ENCODE measurements around the gene IQCC. TPM values are rescaled to one million over a fixed set of nuclear protein-coding genes. Genes with fewer than 3 reads are reported as not detected.
A peak's percentile ranks its signal among the peaks of the same experiment; 100 is the strongest.

IQCC gene
- total RNA-seq, 2 donors from 2014 or later, result 3.4 to 5.5 TPM

DNA sequence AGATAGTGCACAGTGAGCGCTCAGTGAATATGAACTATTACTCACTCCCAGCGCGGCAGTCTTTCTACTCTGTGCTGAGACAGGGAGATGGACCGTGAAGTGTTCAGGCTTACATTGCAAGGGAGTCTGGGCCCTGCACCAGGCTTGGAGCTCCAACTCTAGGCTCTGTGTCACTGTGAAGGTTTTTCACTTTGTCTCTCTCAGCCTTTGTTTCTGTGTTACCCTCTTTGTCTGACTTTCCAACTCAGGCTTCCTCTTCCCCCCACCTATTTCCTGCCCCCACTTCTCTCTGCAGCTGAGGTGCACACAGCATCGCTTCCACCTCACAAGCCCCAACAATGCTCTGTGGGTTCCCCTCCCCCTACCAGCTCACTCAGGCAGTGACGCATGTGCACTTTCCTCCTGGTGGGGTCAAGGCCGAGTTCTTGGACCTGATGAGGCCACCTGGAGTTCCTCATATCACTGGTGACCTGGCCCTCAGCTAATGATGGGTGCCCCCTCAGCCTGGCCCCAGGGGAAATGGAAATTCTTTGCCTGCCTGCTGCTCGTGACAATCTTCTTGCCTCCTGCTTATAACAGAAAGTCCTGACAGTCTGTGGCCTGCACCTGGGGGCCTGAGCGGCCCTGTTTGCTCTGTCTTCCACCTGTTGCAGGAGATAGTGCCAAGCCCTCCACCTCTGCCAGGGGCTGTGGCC is 44.5 kb downstream of the IQCC start:
- H3K9me3 Mint-ChIP-seq, result no peaks in the 10 kb centered on the region
- peak overlapping the region; percentile 99 for H3K4me3 Mint-ChIP-seq
- peak overlapping the region; percentile 97 for H3K27ac Mint-ChIP-seq
- peaks cover 43% of the 10 kb centered on the region for H3K36me3 Mint-ChIP-seq (ENCODE audit: low read depth)
- no peaks in the 10 kb centered on the region for H3K27me3 Mint-ChIP-seq
- peak; percentile 67 for ATAC-seq (replicated peaks)
- peaks cover 35% of the 10 kb centered on the region for H3K4me1 Mint-ChIP-seq

DNA sequence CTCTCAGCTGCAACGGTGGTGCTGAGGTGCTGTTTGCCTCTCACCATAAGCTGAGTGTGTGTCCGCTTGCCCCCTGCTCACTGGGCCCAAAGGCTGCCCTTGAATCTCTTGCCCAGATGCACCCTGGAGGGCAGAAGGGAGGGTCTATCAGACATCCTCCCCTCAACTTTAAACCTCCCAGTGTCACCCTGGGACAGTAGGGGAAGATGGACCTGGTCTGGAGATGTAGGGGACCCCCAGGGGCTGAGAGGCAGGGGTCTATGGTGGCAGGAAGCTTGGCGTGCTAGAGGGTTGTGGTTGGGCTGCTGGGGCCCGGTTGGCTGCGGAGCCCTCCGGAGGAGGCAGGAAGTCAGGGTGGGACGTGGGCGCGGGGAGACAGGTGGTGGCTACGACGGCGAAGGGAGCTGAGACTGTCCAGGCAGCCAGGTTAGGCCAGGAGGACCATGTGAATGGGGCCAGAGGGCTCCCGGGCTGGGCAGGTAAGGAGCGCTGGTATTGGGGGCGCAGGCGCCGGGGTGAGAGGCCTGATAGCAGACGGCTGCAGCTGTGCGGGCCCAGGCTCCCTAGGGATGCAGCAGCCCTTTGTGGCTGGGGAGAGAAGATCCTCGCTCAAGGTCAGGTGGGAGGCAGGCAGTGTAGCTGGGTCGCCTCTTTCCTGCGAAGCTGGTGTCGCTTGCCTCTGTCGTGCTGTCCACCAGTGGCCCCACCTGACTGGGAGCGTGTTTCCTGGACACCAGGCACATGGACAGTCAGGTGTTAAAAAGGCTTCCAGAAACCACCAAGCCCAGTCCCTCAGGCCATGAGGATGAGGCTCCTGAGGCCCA is 45.6 kb downstream of the IQCC start, which contains the start of gene LCK:
Gene LCK, plus strand, starts transcription at position 373 of the 824 bp plus-strand sequence. CDS start 23,065 bp downstream, outside the sequence.
- Mint-ChIP-seq H3K27ac (peak within 1 kb of the TSS; percentile 97), H3K27me3 (no peaks in the 10 kb centered on the region), H3K9me3 (no peaks in the 10 kb centered on the region)

DNA sequence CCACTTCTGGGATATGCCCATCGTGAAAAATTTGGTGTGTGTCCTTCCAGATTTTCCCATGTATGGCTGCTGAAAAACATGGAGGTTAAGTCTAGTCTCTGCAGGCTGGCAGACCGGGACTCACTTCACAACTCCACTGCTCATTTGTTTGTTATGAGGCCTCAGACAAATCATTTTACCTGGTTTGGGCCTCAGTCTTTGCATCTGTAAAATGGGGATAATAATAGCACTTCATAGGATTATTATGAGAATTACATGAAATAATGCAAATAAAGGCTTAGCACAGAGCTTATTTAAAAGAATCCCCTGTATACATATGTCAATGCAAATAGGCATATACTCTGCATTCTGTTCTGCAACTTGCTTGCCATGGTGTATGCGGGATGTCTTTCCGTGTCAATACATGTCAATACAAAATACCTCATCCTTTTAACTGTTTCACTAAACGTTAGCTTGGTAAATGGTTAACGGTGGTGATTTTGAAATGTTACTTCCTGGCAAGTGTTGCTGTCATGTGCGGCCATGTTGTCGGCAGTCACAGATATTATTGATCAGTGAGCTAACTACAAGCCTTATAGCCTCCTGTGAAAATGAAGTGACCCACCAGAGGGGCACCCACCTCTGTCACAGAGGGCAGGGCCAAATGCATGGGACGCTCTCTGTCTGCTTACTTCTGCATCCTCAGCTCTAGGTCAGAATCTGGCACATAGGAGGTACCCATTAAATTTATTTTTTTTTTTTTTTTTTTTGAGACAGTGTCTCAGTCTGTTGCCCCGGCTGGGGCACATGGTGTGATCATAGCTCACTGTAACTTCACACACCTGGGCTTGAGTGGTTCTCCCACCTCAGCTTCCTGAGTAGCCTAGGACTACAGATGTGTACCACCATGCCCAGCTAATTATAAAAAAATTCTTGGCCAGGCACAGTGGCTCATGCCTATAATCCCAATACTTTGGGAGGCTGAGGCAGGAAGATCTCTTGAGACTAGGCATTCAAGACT is 49.9 kb downstream of the IQCC start:
- peaks cover 78% of the 10 kb centered on the region for H3K36me3 Mint-ChIP-seq (ENCODE audit: low read depth)
- no peaks in the 10 kb centered on the region for H3K27me3 Mint-ChIP-seq
- H3K4me3 Mint-ChIP-seq, result peak overlapping the region; percentile 99
- peak overlapping the region; percentile 88 for H3K27ac Mint-ChIP-seq
- H3K4me1 Mint-ChIP-seq, result peaks cover 24% of the 10 kb centered on the region
- H3K9me3 Mint-ChIP-seq, result no peaks in the 10 kb centered on the region
- peak; percentile 2 for ATAC-seq (replicated peaks)

More for the DNA sequence above, 45.6 kb downstream of the IQCC start, which contains the start of gene LCK:
- peak; percentile 50 for ATAC-seq (replicated peaks)
- Mint-ChIP-seq H3K4me3 (peak within 1 kb of the TSS; percentile 99), H3K36me3 (ENCODE audit: low read depth) (peaks cover 50% of the 10 kb centered on the region), H3K4me1 (peaks cover 35% of the 10 kb centered on the region)

- H3K27me3 Mint-ChIP-seq, result no peaks in the 10 kb centered on the region
- H3K27ac Mint-ChIP-seq, result peak overlapping the region; percentile 92
- peak overlapping the region; percentile 99 for H3K4me3 Mint-ChIP-seq
- no peaks in the 10 kb centered on the region for H3K9me3 Mint-ChIP-seq
- H3K4me1 Mint-ChIP-seq, result peaks cover 22% of the 10 kb centered on the region
- peaks cover 78% of the 10 kb centered on the region for H3K36me3 Mint-ChIP-seq (ENCODE audit: low read depth)
- peak; percentile 30 for ATAC-seq (replicated peaks)
Observed at GRCh38 chr1:32256473-32257226, 51.2 kb downstream of the IQCC start.

- ATAC-seq (replicated peaks), result no peak
- Mint-ChIP-seq H3K4me1 (peaks cover 22% of the 10 kb centered on the region), H3K27ac (peak overlapping the region; percentile 92), H3K4me3 (peak overlapping the region; percentile 99), H3K36me3 (ENCODE audit: low read depth) (peaks cover 74% of the 10 kb centered on the region), H3K27me3 (no peaks in the 10 kb centered on the region), H3K9me3 (no peaks in the 10 kb centered on the region)
Observed at GRCh38 chr1:32257227-32257508, 51.7 kb downstream of the IQCC start.

Other genes with a start within 250 kb of the IQCC start
- 100 to 1,000 TPM; 140 to 177 TPM for gene KHDRBS1, start 191.8 kb upstream of the IQCC start, total RNA-seq
- 10 to 100 TPM; 26.2 to 34.4 TPM for gene TMEM39B, start 132.7 kb upstream of the IQCC start, total RNA-seq
- gene KPNA6, start 97.6 kb upstream of the IQCC start, total RNA-seq, result 10 to 100 TPM; 61.8 to 77.1 TPM
- 100 to 1,000 TPM in 1 of 2 donors, 10 to 100 TPM in 1; 68.4 to 102 TPM for gene TXLNA, start 26.0 kb upstream of the IQCC start, total RNA-seq
- 10 to 100 TPM in 1 of 2 donors, 1 to 10 TPM in 1; 7.0 to 14.3 TPM for gene CCDC28B, start 5.1 kb upstream of the IQCC start, total RNA-seq
- under 1 TPM; 0.28 to 0.37 TPM for gene DCDC2B, start 3.4 kb downstream of the IQCC start, total RNA-seq
- gene TMEM234, start 16.7 kb downstream of the IQCC start, total RNA-seq, result 10 to 100 TPM; 11.4 to 12.9 TPM
- 100 to 1,000 TPM; 203 to 303 TPM for gene EIF3I, start 16.7 kb downstream of the IQCC start, total RNA-seq
- gene FAM167B, start 41.6 kb downstream of the IQCC start, total RNA-seq, result 1 to 10 TPM in 1 of 2 donors, under 1 TPM in 1; 0.99 to 1.1 TPM
- 100 to 1,000 TPM; 228 to 323 TPM for gene LCK, start 45.6 kb downstream of the IQCC start, total RNA-seq
- gene HDAC1, start 86.4 kb downstream of the IQCC start, total RNA-seq, result 100 to 1,000 TPM; 171 to 199 TPM
- gene MARCKSL1, start 130.6 kb downstream of the IQCC start, total RNA-seq, result 10 to 100 TPM in 1 of 2 donors, 1 to 10 TPM in 1; 7.2 to 15.9 TPM
- gene FAM229A, start 156.8 kb downstream of the IQCC start, total RNA-seq, result 10 to 100 TPM in 1 of 2 donors, 1 to 10 TPM in 1; 7.7 to 21.6 TPM
- gene TSSK3, start 156.9 kb downstream of the IQCC start, total RNA-seq, result 1 to 10 TPM in 1 of 2 donors, under 1 TPM in 1; 0.61 to 1.7 TPM
- 10 to 100 TPM; 46.1 to 71.6 TPM for gene BSDC1, start 188.8 kb downstream of the IQCC start, total RNA-seq

All from activated T-helper 17 cell treated with anti-CD3 and anti-CD28 coated beads, Interleukin-2, amount 50 U/mL, for 72 hours (primary cell).